ENCODE measurements around the gene C1QL4.
"Not testable (repeated sequence)": the region's sequence is repeated elsewhere in the genome, so short reads cannot be mapped to it uniquely, and the experiment has no call there.

Gene C1QL4

DNA sequence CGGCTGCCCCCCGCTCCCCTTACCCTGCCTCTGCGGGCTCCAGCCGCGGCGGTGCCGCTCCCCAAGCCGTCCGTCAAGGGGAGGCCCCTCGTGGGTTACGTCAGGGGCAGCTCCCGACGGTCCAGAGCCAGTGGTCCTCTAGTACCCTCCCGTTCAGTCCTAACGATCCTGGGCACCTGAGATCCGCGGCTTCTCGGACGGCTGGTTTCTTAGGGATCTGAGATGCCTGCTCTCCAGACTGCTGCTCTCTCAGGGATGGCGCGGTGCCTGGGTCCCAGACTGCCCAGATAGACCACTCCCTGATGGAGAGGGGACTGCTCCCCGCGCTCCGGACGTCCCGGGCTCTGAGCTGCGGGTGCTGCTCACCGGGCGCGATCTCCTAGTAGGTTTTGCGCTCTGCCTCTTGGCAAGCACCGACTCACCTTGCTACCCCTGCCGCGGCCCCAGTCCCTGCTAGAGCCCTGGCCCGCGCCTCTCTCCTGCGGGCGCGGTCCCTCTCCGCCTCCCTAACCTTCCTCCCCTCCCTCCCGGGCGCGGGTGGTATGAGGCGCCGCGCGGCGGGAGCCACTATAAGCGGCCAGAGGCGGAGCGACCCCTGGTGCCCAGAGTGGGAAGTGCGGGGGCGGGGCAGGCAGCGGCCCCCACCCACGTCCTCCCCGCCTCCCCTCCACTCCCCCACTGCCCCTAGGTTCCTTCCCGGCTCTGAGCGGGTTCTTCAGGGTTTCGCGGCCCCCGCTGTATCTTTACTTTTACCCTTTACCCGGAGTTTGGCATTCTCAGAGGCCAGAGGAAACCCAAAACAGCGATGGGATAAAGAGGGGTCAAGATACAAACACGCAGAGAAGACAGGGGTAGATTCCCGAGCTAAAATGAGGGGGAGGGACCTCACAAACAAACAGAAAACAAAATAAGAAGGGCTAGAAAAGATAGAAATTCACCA is at the start of gene C1QL4:
C1QL4 (minus strand) TSS at position 544 of the 940 bp plus-strand sequence. CDS start 711 bp downstream, outside the sequence.
- TF ChIP-seq, protein P1, sequence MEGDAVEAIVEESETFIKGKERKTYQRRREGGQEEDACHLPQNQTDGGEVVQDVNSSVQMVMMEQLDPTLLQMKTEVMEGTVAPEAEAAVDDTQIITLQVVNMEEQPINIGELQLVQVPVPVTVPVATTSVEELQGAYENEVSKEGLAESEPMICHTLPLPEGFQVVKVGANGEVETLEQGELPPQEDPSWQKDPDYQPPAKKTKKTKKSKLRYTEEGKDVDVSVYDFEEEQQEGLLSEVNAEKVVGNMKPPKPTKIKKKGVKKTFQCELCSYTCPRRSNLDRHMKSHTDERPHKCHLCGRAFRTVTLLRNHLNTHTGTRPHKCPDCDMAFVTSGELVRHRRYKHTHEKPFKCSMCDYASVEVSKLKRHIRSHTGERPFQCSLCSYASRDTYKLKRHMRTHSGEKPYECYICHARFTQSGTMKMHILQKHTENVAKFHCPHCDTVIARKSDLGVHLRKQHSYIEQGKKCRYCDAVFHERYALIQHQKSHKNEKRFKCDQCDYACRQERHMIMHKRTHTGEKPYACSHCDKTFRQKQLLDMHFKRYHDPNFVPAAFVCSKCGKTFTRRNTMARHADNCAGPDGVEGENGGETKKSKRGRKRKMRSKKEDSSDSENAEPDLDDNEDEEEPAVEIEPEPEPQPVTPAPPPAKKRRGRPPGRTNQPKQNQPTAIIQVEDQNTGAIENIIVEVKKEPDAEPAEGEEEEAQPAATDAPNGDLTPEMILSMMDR (IDR thresholded peaks at IDR 0.05; ENCODE audit: control insufficient read depth, insufficient read depth, low read depth, low read length, missing control alignments): peak; percentile 88
- H3K4me3 ChIP-seq (ENCODE audit: control insufficient read depth, low read depth, low read length): peak within 1 kb of the TSS; percentile 40

GRCh38 chr12:49380184-49380583 is 43.2 kb upstream of the C1QL4 start:
- not testable (repeated sequence) for H3K4me3 ChIP-seq (ENCODE audit: control insufficient read depth, low read depth, low read length); DNase-seq (ENCODE audit: low read depth)

More for the DNA sequence above, at the start of gene C1QL4:
- DNase-seq (ENCODE audit: low read depth): no peak

GRCh38 chr12:49377386-49377785 is 40.4 kb upstream of the C1QL4 start:
- no peak for DNase-seq (ENCODE audit: low read depth)
- no peak overlapping the region for H3K4me3 ChIP-seq (ENCODE audit: control insufficient read depth, low read depth, low read length)
- TF ChIP-seq, protein P1 (IDR thresholded peaks at IDR 0.05; ENCODE audit: control insufficient read depth, insufficient read depth, low read depth, low read length, missing control alignments): no peak

GRCh38 chr12:49375406-49375805 is 38.4 kb upstream of the C1QL4 start:
- TF ChIP-seq, protein P1 (IDR thresholded peaks at IDR 0.05; ENCODE audit: control insufficient read depth, insufficient read depth, low read depth, low read length, missing control alignments): no peak
- H3K4me3 ChIP-seq (ENCODE audit: control insufficient read depth, low read depth, low read length): no peak overlapping the region
- DNase-seq (ENCODE audit: low read depth): no peak

DNA sequence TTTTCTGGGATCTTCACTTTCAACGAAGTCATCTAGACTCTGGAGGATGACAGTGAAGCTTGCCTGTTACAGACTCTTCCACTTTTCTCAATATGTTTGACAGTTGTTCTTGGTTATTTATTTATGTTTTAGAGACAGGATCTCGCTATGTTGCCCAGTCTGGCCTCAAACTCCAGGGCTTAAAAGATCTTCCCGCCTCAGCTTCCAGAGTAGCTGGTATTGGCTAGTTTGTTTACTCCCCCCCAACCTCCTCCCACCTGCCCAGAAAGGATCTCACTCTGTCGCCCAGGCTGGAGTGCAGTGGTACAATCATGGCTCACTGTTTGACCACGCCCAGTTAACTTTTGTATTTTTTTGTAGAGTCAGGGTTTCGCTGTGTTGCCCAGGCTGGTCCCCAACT is 33.6 kb upstream of the C1QL4 start:
- no peak overlapping the region for H3K4me3 ChIP-seq (ENCODE audit: control insufficient read depth, low read depth, low read length)
- TF ChIP-seq, protein P1 (IDR thresholded peaks at IDR 0.05; ENCODE audit: control insufficient read depth, insufficient read depth, low read depth, low read length, missing control alignments): no peak
- DNase-seq (ENCODE audit: low read depth): no peak

DNA sequence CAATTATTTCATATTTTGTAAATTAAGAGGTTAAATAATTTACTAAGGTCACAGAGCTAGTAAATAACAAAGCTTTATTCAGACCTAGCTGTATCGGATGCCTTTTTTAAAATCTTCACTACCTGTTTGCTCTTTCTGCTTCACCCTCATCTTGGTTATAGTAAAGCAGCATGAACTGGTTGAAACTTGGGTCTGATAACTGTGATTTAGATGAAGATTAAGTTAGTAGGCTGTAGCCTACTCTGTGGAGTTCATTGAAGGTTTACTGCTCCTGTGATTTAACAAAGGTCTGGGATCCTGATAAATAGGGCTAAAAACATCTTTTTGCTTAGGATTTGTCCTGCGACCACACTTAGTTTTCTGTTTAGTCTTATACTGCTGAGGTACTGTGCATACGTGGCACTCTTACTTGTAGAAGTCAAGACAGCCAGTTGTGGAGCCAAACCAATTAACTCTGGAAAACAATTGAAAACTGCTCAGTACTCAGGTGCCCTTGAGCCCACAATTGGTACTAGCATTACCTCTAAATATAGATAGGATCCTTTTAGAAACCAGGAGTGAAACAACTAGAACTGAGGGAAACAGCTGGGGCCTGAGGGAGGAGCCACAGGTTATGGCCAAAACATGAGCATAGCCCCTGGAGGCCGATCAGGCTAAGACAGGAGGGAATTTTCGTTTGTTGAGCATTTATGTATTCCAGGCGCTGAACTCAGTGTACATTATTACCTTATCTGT is 32.6 kb upstream of the C1QL4 start:
- H3K4me3 ChIP-seq (ENCODE audit: control insufficient read depth, low read depth, low read length): no peak overlapping the region
- TF ChIP-seq, protein P1 (IDR thresholded peaks at IDR 0.05; ENCODE audit: control insufficient read depth, insufficient read depth, low read depth, low read length, missing control alignments): peak; percentile 38
- no peak for DNase-seq (ENCODE audit: low read depth)

GRCh38 chr12:49368240-49368600 is 31.2 kb upstream of the C1QL4 start:
- no peak for DNase-seq (ENCODE audit: low read depth)
- peak overlapping the region; percentile 94 for H3K4me3 ChIP-seq (ENCODE audit: control insufficient read depth, low read depth, low read length)
- TF ChIP-seq, protein P1 (IDR thresholded peaks at IDR 0.05; ENCODE audit: control insufficient read depth, insufficient read depth, low read depth, low read length, missing control alignments): no peak

Data from AG09309 (cell line).